HCT116 (cell line): ENCODE data around the gene NDUFV3. TPM values are rescaled to one million over a fixed set of nuclear protein-coding genes. Genes with fewer than 3 reads are reported as not detected.
A peak's percentile ranks its signal among the peaks of the same experiment; 100 is the strongest.

Source experiments
- ATAC-seq: fragments of 200-7000 bp; cut with Tn5 transposase; 2 replicates; pipeline ENCODE4 v1.9.1; 2020; ENCODE audit warnings: mild to moderate bottlenecking, moderate library complexity
- Bru-seq: library from RNA; stranded (reverse); fragments of 400-500 nt; gene quantifications from one replicate; lab custom pipeline; 2021; lab: Mats Ljungman, UMichigan
- BruChase-seq, 2 experiments: library from RNA; stranded (reverse); fragments of 400-500 nt; gene quantifications; one replicate each; lab custom pipeline; 2021; lab: Mats Ljungman, UMichigan
- BruUV-seq: library from RNA; stranded (reverse); fragments of 400-500 nt; replicated peaks from 2 replicates; lab custom pipeline; 2021; lab: Mats Ljungman, UMichigan
- CTCF ChIA-PET: fragments of 300-600 bp; sonication (Branson Sonifier 250); formaldehyde crosslinking; loops from one replicate; lab custom pipeline; 2021; ENCODE audit warnings: antibody characterized with exemption; lab: Charles Lee
- POLR2A ChIA-PET: fragments of 300-600, 350-600 bp; sonication (Branson Sonifier 250); formaldehyde crosslinking; loops from one replicate; lab custom pipeline; 2021; ENCODE audit warnings: antibody characterized with exemption; lab: Charles Lee
- RAD21 ChIA-PET, 2 experiments: fragments of 300-600 bp; sonication (Branson Sonifier 250); formaldehyde crosslinking; loops; one replicate each; lab custom pipeline; 2023; ENCODE audit warnings: low total read pairs in 2 of 2; ENCODE audit not compliant: uncharacterized antibody in 2 of 2, unreplicated experiment in 2 of 2, low non-redundant PET in 1 of 2; lab: Charles Lee
- DNase-seq: peaks from one replicate; pipeline ENCODE4 v3.0.0-alpha.2; 2010; ENCODE audit warnings: low read depth, low spot score
- H2AFZ ChIP-seq: fragments of 200-600 bp; shearing (Covaris generic), sonication (generic); 2 replicates; pipeline ENCODE4 v1.6.1; 2017; ENCODE audit warnings: low read depth, mixed run types, mixed read lengths, antibody characterized with exemption, low read length; ENCODE audit not compliant: poor library complexity, severe bottlenecking
- H3K27ac ChIP-seq: 2 replicates; pipeline ENCODE4 v1.5.1; 2012; ENCODE audit warnings: low read depth, low read length
- H3K27me3 ChIP-seq: fragments of 200-600 bp; sonication (generic); 2 replicates; pipeline ENCODE4 v1.6.1; 2016; ENCODE audit warnings: mixed run types, low read length, mixed read lengths; ENCODE audit not compliant: insufficient read depth
- H3K36me3 ChIP-seq, 2 experiments: fragments of 200-500 bp in 1 of 2; fragments of 200-600 bp in 1 of 2; sonication (Bioruptor generic) in 1 of 2; sonication (generic) in 1 of 2; 2 replicates each; pipeline versions ENCODE4 v1.5.1 to v1.6.1; 2014 to 2016; ENCODE audit warnings: low read length in 2 of 2, inconsistent platforms in 1 of 2, mixed read lengths in 1 of 2, mixed run types in 1 of 2; ENCODE audit not compliant: insufficient read depth in 2 of 2, control insufficient read depth in 1 of 2
- H3K4me1 ChIP-seq, 2 experiments: fragments of 200-600 bp in 1 of 2; sonication (generic) in 1 of 2; 2 replicates each; pipeline versions ENCODE4 v1.5.1 to v1.6.1; 2012 to 2017; ENCODE audit warnings: low read length in 2 of 2, inconsistent platforms in 1 of 2, mild to moderate bottlenecking in 1 of 2, mixed read lengths in 1 of 2, mixed run types in 1 of 2, moderate library complexity in 1 of 2; ENCODE audit not compliant: insufficient read depth in 2 of 2, control insufficient read depth in 1 of 2
- H3K4me2 ChIP-seq: fragments of 200-600 bp; sonication (generic); 2 replicates; pipeline ENCODE4 v1.6.1; 2017; ENCODE audit warnings: mixed run types, low read length, mixed read lengths
- H3K4me3 ChIP-seq, 2 experiments: fragments of 200-600 bp in 1 of 2; sonication (generic) in 1 of 2; replicated peaks in 1 of 2; 2 replicates each; pipeline ENCODE4 v1.5.1; 2011 to 2016; ENCODE audit warnings: low read length in 2 of 2, control low read depth in 1 of 2, low read depth in 1 of 2, mild to moderate bottlenecking in 1 of 2, mixed read lengths in 1 of 2, mixed run types in 1 of 2
- H3K79me2 ChIP-seq: fragments of 200-600 bp; sonication (generic); 2 replicates; pipeline ENCODE4 v1.6.1; 2017; ENCODE audit warnings: mild to moderate bottlenecking, mixed run types, low read length, moderate library complexity, mixed read lengths; ENCODE audit not compliant: insufficient read depth
- H3K9ac ChIP-seq: fragments of 200-600 bp; sonication (generic); 2 replicates; pipeline ENCODE4 v1.6.1; 2016; ENCODE audit warnings: low read length, mixed read lengths
- H3K9me2 ChIP-seq: fragments of 200-600 bp; sonication (generic), shearing (Covaris generic); 2 replicates; pipeline ENCODE4 v1.6.1; 2017; ENCODE audit warnings: mixed run types, mild to moderate bottlenecking, moderate library complexity; ENCODE audit not compliant: insufficient read depth
- H3K9me3 ChIP-seq, 2 experiments: fragments of 200-500 bp in 1 of 2; fragments of 200-600 bp in 1 of 2; sonication (Bioruptor generic) in 1 of 2; sonication (generic) in 1 of 2; 2 replicates each; pipeline ENCODE4 v1.6.1; 2014 to 2017; ENCODE audit warnings: low read length in 2 of 2, mixed read lengths in 2 of 2, inconsistent platforms in 1 of 2, low read depth in 1 of 2, mild to moderate bottlenecking in 1 of 2, mixed run types in 1 of 2, moderate library complexity in 1 of 2; ENCODE audit not compliant: control insufficient read depth in 1 of 2, insufficient read depth in 1 of 2
- H4K20me1 ChIP-seq: fragments of 200-600 bp; sonication (generic), shearing (Covaris generic); 2 replicates; pipeline ENCODE4 v1.6.1; 2017; ENCODE audit warnings: mixed run types, mild to moderate bottlenecking, moderate library complexity; ENCODE audit not compliant: insufficient read depth
- ATF3 ChIP-seq: IDR thresholded peaks from 2 replicates; pipeline ENCODE4 v1.6.1; 2012
- CEBPB ChIP-seq: IDR thresholded peaks from 2 replicates; pipeline ENCODE4 v1.6.1; 2012; ENCODE audit warnings: low read depth
- EGR1 ChIP-seq: IDR thresholded peaks from 2 replicates; pipeline ENCODE4 v1.6.1; 2012; ENCODE audit warnings: low read depth
- MAX ChIP-seq: IDR thresholded peaks from 2 replicates; pipeline ENCODE4 v1.6.1; 2012
- POLR2A ChIP-seq: IDR thresholded peaks from 2 replicates; pipeline ENCODE4 v1.7.0; 2011; ENCODE audit warnings: borderline replicate concordance; ENCODE audit not compliant: insufficient read depth, insufficient read length; ENCODE audit errors: extremely low read depth
- POLR2AphosphoS5 ChIP-seq: IDR thresholded peaks from 2 replicates; pipeline ENCODE4 v1.6.1; 2011; ENCODE audit warnings: mild to moderate bottlenecking, low read depth, low read length, moderate library complexity
- RAD21 ChIP-seq: IDR thresholded peaks from 2 replicates; pipeline ENCODE4 v1.6.1; 2012; ENCODE audit warnings: low read depth, mild to moderate bottlenecking
- REST ChIP-seq: IDR thresholded peaks from 2 replicates; pipeline ENCODE4 v1.6.1; 2012; ENCODE audit warnings: low read depth
- SIN3A ChIP-seq: IDR thresholded peaks from 2 replicates; pipeline ENCODE4 v1.6.1; 2012; ENCODE audit warnings: low read depth
- SP1 ChIP-seq: IDR thresholded peaks from 2 replicates; pipeline ENCODE4 v1.6.1; 2012; ENCODE audit warnings: low read depth
- SRF ChIP-seq: IDR thresholded peaks from 2 replicates; pipeline ENCODE4 v1.6.1; 2012; ENCODE audit warnings: low read depth
- TCF7L2 ChIP-seq: IDR thresholded peaks from 2 replicates; pipeline ENCODE4 v1.7.0; 2011; ENCODE audit warnings: borderline replicate concordance, inconsistent platforms; ENCODE audit not compliant: insufficient read depth, insufficient read length; ENCODE audit errors: extremely low read depth
- YY1 ChIP-seq: IDR thresholded peaks from 2 replicates; pipeline ENCODE4 v1.6.1; 2011; ENCODE audit warnings: low read length, low read depth, moderate library complexity, mild to moderate bottlenecking; ENCODE audit not compliant: insufficient replicate concordance; ENCODE audit errors: extremely low read depth
- ZFX ChIP-seq: fragments of 450-650 bp; IDR thresholded peaks from 2 replicates; pipeline ENCODE4 v1.6.1; 2017
- ZNF274 ChIP-seq: fragments of 200-500 bp; sonication (Bioruptor generic); IDR thresholded peaks from 2 replicates; pipeline ENCODE4 v1.6.1; 2014; ENCODE audit warnings: mild to moderate bottlenecking, low read depth, low read length, inconsistent platforms
- intact Hi-C: fragments of 100-400 bp; cut with micrococcal nuclease; formaldehyde crosslinking; loops from 2 replicates; pipeline ENCODE4 v1.10.0; 2022
- long read RNA-seq: library from polyadenylated mRNA; unstranded; transcript quantifications from one replicate; pipeline ENCODE4 v2.0.0, GENCODE V29; 2021; ENCODE audit not compliant: unreplicated experiment
- polyA plus RNA-seq: library from polyadenylated mRNA; unstranded; fragments of >200 nt; gene quantifications from 2 replicates; pipeline ENCODE4 v1.2.1, GENCODE V29; 2012; ENCODE audit warnings: missing spikeins
- total RNA-seq: library from RNA; stranded (reverse); gene quantifications from one replicate; pipeline ENCODE4 v1.2.1, GENCODE V29; 2021; ENCODE audit not compliant: unreplicated experiment

NDUFV3 gene
- total RNA-seq (35.2 TPM), Bru-seq, nascent RNA (percentile 82 among the genes with signal in this experiment), BruChase-seq, experiment 1, labeled RNA remaining after a 6-hour chase (percentile 86 among the genes with signal in this experiment), BruChase-seq, experiment 2, labeled RNA remaining after a 2-hour chase (percentile 88 among the genes with signal in this experiment)
- polyA plus RNA-seq: 19.9 and 23.6 TPM in 2 replicates
- long read RNA-seq, full-length matches to known transcripts: 23 of 38 reads
- long read RNA-seq, partial matches to known transcripts: 12 of 38 reads
- long read RNA-seq, other reads (novel, unspliced or antisense): 3 of 38 reads

- ChIA-PET RAD21 (no interaction called here), CTCF (interaction anchor here (2.1 kb wide), 1 partner anchor 300 kb away, joined by 5 read pairs; no protein-coding TSS in a partner anchor), POLR2A (interaction anchor here (0.5 to 1.7 kb wide), 4 partner anchors 14 to 81 kb away, joined by 3 to 4 read pairs (median 3); partner anchors contain the start of gene PKNOX1)
- no TSS peak for BruUV-seq
- Histone ChIP-seq H3K27me3 (no peaks in the 10 kb centered on the region), H3K79me2 (peaks cover 35% of the 10 kb centered on the region), H4K20me1 (no peaks in the 10 kb centered on the region), H3K4me1 (peaks cover 6 to 7% of the 10 kb centered on the region in 2 experiments), H3K27ac (peak within 1 kb of the TSS; percentile 89), H3K4me2 (peak within 1 kb of the TSS; percentile 98), H3K9me3 (no peaks in the 10 kb centered on the region), H2AFZ (peak within 1 kb of the TSS; percentile 24), H3K36me3 (peaks cover 6 to 15% of the 10 kb centered on the region in 2 experiments; a peak in 3 of 4 replicates), H3K9ac (peak within 1 kb of the TSS; percentile 90), H3K4me3 (peak within 1 kb of the TSS; percentile 80 to 98), H3K9me2 (no peaks in the 10 kb centered on the region)
- ATAC-seq (peak; percentile 97), DNase-seq (peak; percentile 93)
- TF ChIP-seq POLR2A: peak; percentile 81
- TF ChIP-seq SP1: peak; percentile 49; the same call in 1 of the 2 replicates
- peak; percentile 65 for TF ChIP-seq YY1
- peak; percentile 96 for TF ChIP-seq ZFX
- TF ChIP-seq ATF3: no peak
- peak; percentile 7 for TF ChIP-seq TCF7L2
- TF ChIP-seq REST: no peak
- TF ChIP-seq SRF: no peak
- TF ChIP-seq SIN3A: peak; percentile 88
- peak; percentile 88 for TF ChIP-seq EGR1
- no peak for TF ChIP-seq CEBPB
- TF ChIP-seq POLR2AphosphoS5: peak; percentile 90
- no peak for TF ChIP-seq RAD21
- TF ChIP-seq MAX: peak; percentile 63
- no peak for TF ChIP-seq ZNF274
- intact Hi-C loops: no loop called here
Observed at GRCh38 chr21:42892931-42893755, at the start of gene NDUFV3. Gene NDUFV3, plus strand, starts transcription at chr21:42893309. Its CDS starts 25 bp downstream, at chr21:42893334.
